ENCODE results near the gene EXOC3L1. TPM values are rescaled to one million over a fixed set of nuclear protein-coding genes. Genes with fewer than 3 reads are reported as not detected.
A peak's percentile ranks its signal among the peaks of the same experiment; 100 is the strongest.

Gene EXOC3L1
- polyA plus RNA-seq, 1 experiment: not detected

DNA sequence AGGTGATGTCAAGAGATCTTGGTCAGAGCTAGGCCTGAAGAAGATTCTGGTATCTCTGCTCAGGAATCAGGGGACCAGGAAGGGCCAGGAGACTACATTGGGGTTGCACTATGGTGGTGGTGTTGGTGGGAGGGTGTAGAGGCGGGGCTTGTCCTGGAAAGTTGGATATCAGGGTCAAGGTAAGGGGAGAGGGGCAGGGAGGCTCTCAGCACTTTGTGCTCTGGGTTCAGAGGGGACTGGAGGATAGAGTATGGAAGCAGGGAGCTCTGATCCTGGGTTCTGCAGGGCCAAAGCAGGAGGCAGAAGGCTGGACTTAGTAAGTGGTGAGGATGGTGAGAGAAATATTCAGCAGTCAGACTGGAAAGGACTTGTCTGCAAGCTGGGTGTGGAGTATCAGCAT is 16.6 kb downstream of the EXOC3L1 start:
- Histone ChIP-seq H3K36me3 (ENCODE audit: control insufficient read depth, insufficient read depth, low read length) (no peaks in the 10 kb centered on the region), H3K27me3 (ENCODE audit: control insufficient read depth, insufficient read depth, low read length) (no peaks in the 10 kb centered on the region), H3K4me3 (ENCODE audit: low read depth, low read length) (peak overlapping the region; percentile 48)
- no peak for DNase-seq (ENCODE audit: low read depth)
- ChIA-PET CTCF (interaction anchor here (1.1 to 4.5 kb wide), 4 partner anchors 11 to 177 kb away, joined by 3 to 36 read pairs (median 14); partner anchors contain the start of genes FBXL8, HSF4 and TRADD), POLR2A (no interaction called here)
- TF ChIP-seq, protein P1, sequence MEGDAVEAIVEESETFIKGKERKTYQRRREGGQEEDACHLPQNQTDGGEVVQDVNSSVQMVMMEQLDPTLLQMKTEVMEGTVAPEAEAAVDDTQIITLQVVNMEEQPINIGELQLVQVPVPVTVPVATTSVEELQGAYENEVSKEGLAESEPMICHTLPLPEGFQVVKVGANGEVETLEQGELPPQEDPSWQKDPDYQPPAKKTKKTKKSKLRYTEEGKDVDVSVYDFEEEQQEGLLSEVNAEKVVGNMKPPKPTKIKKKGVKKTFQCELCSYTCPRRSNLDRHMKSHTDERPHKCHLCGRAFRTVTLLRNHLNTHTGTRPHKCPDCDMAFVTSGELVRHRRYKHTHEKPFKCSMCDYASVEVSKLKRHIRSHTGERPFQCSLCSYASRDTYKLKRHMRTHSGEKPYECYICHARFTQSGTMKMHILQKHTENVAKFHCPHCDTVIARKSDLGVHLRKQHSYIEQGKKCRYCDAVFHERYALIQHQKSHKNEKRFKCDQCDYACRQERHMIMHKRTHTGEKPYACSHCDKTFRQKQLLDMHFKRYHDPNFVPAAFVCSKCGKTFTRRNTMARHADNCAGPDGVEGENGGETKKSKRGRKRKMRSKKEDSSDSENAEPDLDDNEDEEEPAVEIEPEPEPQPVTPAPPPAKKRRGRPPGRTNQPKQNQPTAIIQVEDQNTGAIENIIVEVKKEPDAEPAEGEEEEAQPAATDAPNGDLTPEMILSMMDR (IDR thresholded peaks at IDR 0.05; ENCODE audit: insufficient read depth, low read depth, low read length): no peak

GRCh38 chr16:67170949-67171649 is 18.8 kb downstream of the EXOC3L1 start:
- Histone ChIP-seq H3K36me3 (ENCODE audit: control insufficient read depth, insufficient read depth, low read length) (no peaks in the 10 kb centered on the region), H3K27me3 (ENCODE audit: control insufficient read depth, insufficient read depth, low read length) (peaks cover 8% of the 10 kb centered on the region; the same call in 1 of the 2 replicates), H3K4me3 (ENCODE audit: low read depth, low read length) (peak overlapping the region; percentile 37)
- ChIA-PET POLR2A (interaction anchor here (0.6 to 1.4 kb wide), 2 partner anchors 10 to 77 kb away, joined by 3 read pairs; no protein-coding TSS in a partner anchor), CTCF (interaction anchor here (1.3 to 5.1 kb wide), 6 partner anchors 10 to 163 kb away, joined by 3 to 34 read pairs (median 10); partner anchors contain the start of gene B3GNT9)
- no peak for DNase-seq (ENCODE audit: low read depth)
- TF ChIP-seq, protein P1 (IDR thresholded peaks at IDR 0.05; ENCODE audit: insufficient read depth, low read depth, low read length): no peak

DNA sequence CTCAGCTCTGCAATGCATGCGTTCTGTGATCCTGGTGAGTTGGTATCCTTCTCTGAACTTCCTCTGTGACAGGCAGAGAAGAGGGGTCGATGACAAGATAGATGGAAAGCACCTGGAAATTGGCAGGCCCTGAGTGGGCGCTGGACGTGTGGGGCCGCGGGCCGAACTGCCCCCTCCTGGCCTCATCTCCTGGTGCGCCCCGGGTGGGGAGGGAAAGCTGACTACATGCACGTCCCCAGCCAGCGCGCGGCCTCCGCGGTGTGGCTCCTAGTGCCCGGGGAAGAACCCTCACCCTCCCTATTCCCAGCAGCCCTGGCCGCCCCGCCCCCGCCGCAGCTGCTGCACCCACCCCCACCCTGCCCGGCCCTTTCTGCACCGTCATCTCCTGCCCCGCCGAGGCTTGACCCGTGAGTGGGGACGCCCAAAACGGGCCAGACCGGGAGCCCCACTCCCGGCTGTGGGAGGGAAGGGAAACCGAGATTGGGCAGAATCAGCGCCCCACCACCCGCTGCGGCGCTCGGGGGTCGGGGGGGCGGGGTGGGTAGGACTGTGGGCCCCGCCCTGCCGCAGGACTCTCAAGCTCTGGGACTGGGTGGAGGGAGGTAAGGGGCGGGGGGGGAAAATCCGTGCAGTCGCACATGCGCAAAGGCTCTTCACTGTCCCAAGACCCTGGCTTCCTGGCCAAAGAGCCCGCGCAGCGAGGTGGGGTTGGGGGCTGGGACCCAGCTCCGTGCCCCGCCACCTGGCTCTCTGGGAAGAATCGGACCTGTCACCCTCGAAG is 19.6 kb downstream of the EXOC3L1 start, which contains the start of gene NOL3:
NOL3 (plus strand) TSS at position 371 of the 781 bp plus-strand sequence.
- peak within 1 kb of the TSS; percentile 37 for H3K4me3 ChIP-seq (ENCODE audit: low read depth, low read length)
- TF ChIP-seq, protein P1 (IDR thresholded peaks at IDR 0.05; ENCODE audit: insufficient read depth, low read depth, low read length): no peak
- H3K36me3 ChIP-seq (ENCODE audit: control insufficient read depth, insufficient read depth, low read length): no peaks in the 10 kb centered on the region
- ChIA-PET CTCF (interaction anchor here (0.6 to 5.1 kb wide), 10 partner anchors 9 to 1510 kb away, joined by 3 to 34 read pairs (median 4); partner anchors contain the start of gene B3GNT9), POLR2A (interaction anchor here (0.6 to 1.4 kb wide), 2 partner anchors 9 to 77 kb away, joined by 3 read pairs; no protein-coding TSS in a partner anchor)
- DNase-seq (ENCODE audit: low read depth): no peak
- peaks cover 10% of the 10 kb centered on the region for H3K27me3 ChIP-seq (ENCODE audit: control insufficient read depth, insufficient read depth, low read length)

- CTCF ChIA-PET: interaction anchor here (0.6 to 5.1 kb wide), 11 partner anchors 9 to 1510 kb away, joined by 3 to 34 read pairs (median 4); partner anchors contain the start of gene B3GNT9
- TF ChIP-seq, protein P1 (IDR thresholded peaks at IDR 0.05; ENCODE audit: insufficient read depth, low read depth, low read length): peak; percentile 69
- no peak for DNase-seq (ENCODE audit: low read depth)
- Histone ChIP-seq H3K4me3 (ENCODE audit: low read depth, low read length) (peak overlapping the region; percentile 37), H3K27me3 (ENCODE audit: control insufficient read depth, insufficient read depth, low read length) (peaks cover 15% of the 10 kb centered on the region), H3K36me3 (ENCODE audit: control insufficient read depth, insufficient read depth, low read length) (no peaks in the 10 kb centered on the region)
- POLR2A ChIA-PET: interaction anchor here (1.4 kb wide), 1 partner anchor 9 kb away, joined by 3 read pairs; no protein-coding TSS in a partner anchor
Measured at GRCh38 chr16:67169642-67170167, 20.2 kb downstream of the EXOC3L1 start.
